A549 (cell line): Measurements from ENCODE around the gene LASP1NB.

Source experiments
- ATAC-seq, 2 experiments: fragments of 200-7000 bp in 1 of 2; fragments of >200 bp in 1 of 2; cut with Nextera tagmentation in 1 of 2; cut with Tn5 transposase in 1 of 2; 3 replicates each; pipeline versions ENCODE4 v1.8.0 to v1.9.1; 2018 to 2020; ENCODE audit warnings: mild to moderate bottlenecking in 1 of 2, moderate library complexity in 1 of 2
- CTCF ChIA-PET: fragments of 300-600 bp; sonication (Branson Sonifier 250); formaldehyde crosslinking; extraction: SDS; loops from one replicate; lab custom pipeline; 2021; ENCODE audit warnings: antibody characterized with exemption, inconsistent platforms; lab: Yijun Ruan, JAX
- POLR2A ChIA-PET: fragments of 350-600 bp; formaldehyde crosslinking; extraction: SDS; loops from one replicate; lab custom pipeline; 2021; ENCODE audit warnings: antibody characterized with exemption, inconsistent platforms; lab: Yijun Ruan, JAX
- DNase-seq, 2 experiments: peaks; one replicate each; pipeline versions ENCODE4 v3.0.0 to v3.0.0-alpha.2; 2011 to 2016; ENCODE audit warnings: low read depth in 1 of 2, low spot score in 1 of 2
- FAIRE-seq: peaks from 2 replicates; lab custom pipeline; 2011; peaks lifted over from hg19 to GRCh38; lab: Jason Lieb, UNC
- H3K27ac ChIP-seq, 2 experiments: fragments of >200 bp; sonication (Bioruptor Twin); formaldehyde crosslinking; 3 replicates each; pipeline ENCODE4 v1.5.1; 2016 to 2017
- H3K4me1 ChIP-seq: fragments of >200 bp; sonication (Bioruptor Twin); formaldehyde crosslinking; 3 replicates; pipeline ENCODE4 v1.6.1; 2016
- H3K4me2 ChIP-seq: fragments of >200 bp; sonication (Bioruptor Twin); formaldehyde crosslinking; 3 replicates; pipeline ENCODE4 v1.6.1; 2016
- H3K4me3 ChIP-seq: fragments of >200 bp; sonication (Bioruptor Twin); formaldehyde crosslinking; 3 replicates; pipeline ENCODE4 v1.5.1; 2016
- H3K9me3 ChIP-seq: fragments of >200 bp; sonication (Bioruptor Twin); formaldehyde crosslinking; 3 replicates; pipeline ENCODE4 v1.6.1; 2016
- CBX8 ChIP-seq: fragments of 200-600 bp; sonication (generic); IDR thresholded peaks from 2 replicates; pipeline ENCODE4 v1.6.1; 2016
- JUN ChIP-seq, 2 experiments: fragments of >200 bp; sonication (Bioruptor Twin); formaldehyde crosslinking; IDR thresholded peaks; 2 replicates in 1 of 2; 3 replicates in 1 of 2; pipeline ENCODE4 v1.6.1; 2016 to 2017
- JUNB ChIP-seq: fragments of >200 bp; sonication (Bioruptor Twin); formaldehyde crosslinking; IDR thresholded peaks from 2 replicates; pipeline ENCODE4 v1.6.1; 2016
- KDM1A ChIP-seq: fragments of 200-600 bp; sonication (generic); IDR thresholded peaks from 2 replicates; pipeline ENCODE4 v1.6.1; 2016; ENCODE audit warnings: low read depth, mild to moderate bottlenecking
- KDM5A ChIP-seq: fragments of 200-600 bp; sonication (generic); IDR thresholded peaks from 2 replicates; pipeline ENCODE4 v1.6.1; 2016; ENCODE audit warnings: antibody characterized with exemption, mild to moderate bottlenecking
- MAFK ChIP-seq: fragments of 450-650 bp; IDR thresholded peaks from 2 replicates; pipeline ENCODE4 v1.6.1; 2014; ENCODE audit not compliant: partially characterized antibody
- MYC ChIP-seq: IDR thresholded peaks from 2 replicates; pipeline ENCODE4 v1.6.1; 2012; ENCODE audit warnings: mild to moderate bottlenecking, inconsistent platforms, low read length, improper control_type of control experiment, borderline replicate concordance
- NFE2L2 ChIP-seq: fragments of 150-350 bp; conservative IDR thresholded peaks from 2 replicates; pipeline ENCODE4 v1.6.1; 2014; ENCODE audit warnings: low read length
- NPAS2 ChIP-seq: fragments of 250-450 bp; sonication (Bioruptor Pico); IDR thresholded peaks from 2 replicates; pipeline ENCODE4 v1.8.0; 2022; ENCODE audit warnings: mild to moderate bottlenecking, moderate library complexity, borderline replicate concordance
- POLR2AphosphoS2 ChIP-seq: conservative IDR thresholded peaks from 2 replicates; pipeline ENCODE4 v1.6.1; 2012; ENCODE audit warnings: low read length, improper control_type of control experiment, inconsistent platforms
- RFX5 ChIP-seq: fragments of 450-650 bp; IDR thresholded peaks from 2 replicates; pipeline ENCODE4 v1.7.1; 2014; ENCODE audit warnings: antibody characterized with exemption, mild to moderate bottlenecking, moderate library complexity
- WGBS: methylation state at CpG from one replicate; pipeline ENCODE4 v1.1.6; 2017; ENCODE audit errors: missing lambda C conversion rate; 5-methylcytosine and 5-hydroxymethylcytosine counted together
- TF ChIP-seq, protein P1 (sequence below): IDR thresholded peaks from 2 replicates; pipeline ENCODE4 v1.6.1; 2012; ENCODE audit warnings: low read depth, borderline replicate concordance
- TF ChIP-seq, protein P2 (sequence below): fragments of 250-450 bp; sonication (Bioruptor Pico); IDR thresholded peaks from 2 replicates; pipeline ENCODE4 v1.5.0; 2021; ENCODE audit warnings: mild to moderate bottlenecking, moderate library complexity, borderline replicate concordance
- TF ChIP-seq, protein P3 (sequence below): fragments of >200 bp; sonication (Bioruptor Twin); formaldehyde crosslinking; IDR thresholded peaks from 3 replicates; pipeline ENCODE4 v1.6.1; 2016
- TF ChIP-seq, protein P4 (sequence below): fragments of >200 bp; sonication (Bioruptor Twin); formaldehyde crosslinking; IDR thresholded peaks from 3 replicates; pipeline ENCODE4 v1.5.1; 2016

LASP1NB gene

DNA sequence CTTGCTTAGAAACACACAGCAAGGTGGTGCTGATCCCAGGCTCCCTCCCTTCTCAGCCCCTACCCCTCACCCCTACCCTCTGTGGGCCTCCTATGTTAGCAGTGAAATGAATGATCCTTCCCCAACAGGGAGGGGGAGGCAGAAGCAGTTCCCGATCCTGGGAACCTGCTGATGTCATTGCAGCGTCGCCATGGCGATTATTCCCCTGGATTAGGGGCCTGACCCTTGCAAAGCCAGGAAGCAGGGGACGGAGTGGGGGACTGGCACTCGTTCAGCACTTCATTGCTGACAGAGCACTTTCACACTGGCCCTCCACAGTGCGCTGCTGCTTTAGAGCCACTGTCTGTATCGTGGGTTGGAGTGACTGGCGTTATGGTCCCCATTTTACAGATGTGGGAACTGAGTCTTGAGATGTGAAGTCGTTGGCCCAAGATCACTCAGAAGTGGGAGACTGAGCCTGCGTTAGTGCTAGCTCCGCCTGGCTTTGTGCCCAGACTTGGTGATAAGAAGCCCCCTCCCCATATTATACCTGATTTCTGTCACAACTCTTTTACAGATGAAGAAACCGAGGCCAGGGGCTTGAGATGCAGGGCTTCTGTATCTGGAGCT, 29.0 kb upstream of the LASP1NB start:
- Histone ChIP-seq H3K4me2 (no peak overlapping the region), H3K4me3 (no peak overlapping the region), H3K4me1 (peaks cover 70% of the 10 kb centered on the region), H3K27ac (peak overlapping the region in 1 of 2 experiments; percentile 85; a peak in 2 of 6 replicates), H3K9me3 (no peaks in the 10 kb centered on the region)
- DNase-seq (no peak), FAIRE-seq (no peak), ATAC-seq (no peak)
- POLR2A ChIA-PET: interaction anchor here (3.0 kb wide), 1 partner anchor 27 kb away, joined by 6 read pairs; the partner anchor contains the start of gene LASP1
- WGBS: 83% methylated on average over 13 of the region's 13 CpGs
- CTCF ChIA-PET: interaction anchor here (1.3 to 4.2 kb wide), 4 partner anchors 12 to 257 kb away, joined by 4 to 14 read pairs (median 4); no protein-coding TSS in a partner anchor
- TF ChIP-seq, protein P1, sequence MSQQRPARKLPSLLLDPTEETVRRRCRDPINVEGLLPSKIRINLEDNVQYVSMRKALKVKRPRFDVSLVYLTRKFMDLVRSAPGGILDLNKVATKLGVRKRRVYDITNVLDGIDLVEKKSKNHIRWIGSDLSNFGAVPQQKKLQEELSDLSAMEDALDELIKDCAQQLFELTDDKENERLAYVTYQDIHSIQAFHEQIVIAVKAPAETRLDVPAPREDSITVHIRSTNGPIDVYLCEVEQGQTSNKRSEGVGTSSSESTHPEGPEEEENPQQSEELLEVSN: no peak
- TF ChIP-seq, protein P2, sequence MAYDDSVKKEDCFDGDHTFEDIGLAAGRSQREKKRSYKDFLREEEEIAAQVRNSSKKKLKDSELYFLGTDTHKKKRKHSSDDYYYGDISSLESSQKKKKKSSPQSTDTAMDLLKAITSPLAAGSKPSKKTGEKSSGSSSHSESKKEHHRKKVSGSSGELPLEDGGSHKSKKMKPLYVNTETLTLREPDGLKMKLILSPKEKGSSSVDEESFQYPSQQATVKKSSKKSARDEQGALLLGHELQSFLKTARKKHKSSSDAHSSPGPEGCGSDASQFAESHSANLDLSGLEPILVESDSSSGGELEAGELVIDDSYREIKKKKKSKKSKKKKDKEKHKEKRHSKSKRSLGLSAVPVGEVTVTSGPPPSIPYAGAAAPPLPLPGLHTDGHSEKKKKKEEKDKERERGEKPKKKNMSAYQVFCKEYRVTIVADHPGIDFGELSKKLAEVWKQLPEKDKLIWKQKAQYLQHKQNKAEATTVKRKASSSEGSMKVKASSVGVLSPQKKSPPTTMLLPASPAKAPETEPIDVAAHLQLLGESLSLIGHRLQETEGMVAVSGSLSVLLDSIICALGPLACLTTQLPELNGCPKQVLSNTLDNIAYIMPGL (CRISPR knock-in tag): no peak
- no peak for TF ChIP-seq JUNB
- no peak for TF ChIP-seq POLR2AphosphoS2
- TF ChIP-seq KDM1A: peak; percentile 61; the same call in 1 of the 2 replicates
- TF ChIP-seq RFX5: no peak
- TF ChIP-seq MAFK: peak; percentile 78
- TF ChIP-seq, protein P3, sequence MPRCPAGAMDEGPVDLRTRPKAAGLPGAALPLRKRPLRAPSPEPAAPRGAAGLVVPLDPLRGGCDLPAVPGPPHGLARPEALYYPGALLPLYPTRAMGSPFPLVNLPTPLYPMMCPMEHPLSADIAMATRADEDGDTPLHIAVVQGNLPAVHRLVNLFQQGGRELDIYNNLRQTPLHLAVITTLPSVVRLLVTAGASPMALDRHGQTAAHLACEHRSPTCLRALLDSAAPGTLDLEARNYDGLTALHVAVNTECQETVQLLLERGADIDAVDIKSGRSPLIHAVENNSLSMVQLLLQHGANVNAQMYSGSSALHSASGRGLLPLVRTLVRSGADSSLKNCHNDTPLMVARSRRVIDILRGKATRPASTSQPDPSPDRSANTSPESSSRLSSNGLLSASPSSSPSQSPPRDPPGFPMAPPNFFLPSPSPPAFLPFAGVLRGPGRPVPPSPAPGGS: no peak

DNA sequence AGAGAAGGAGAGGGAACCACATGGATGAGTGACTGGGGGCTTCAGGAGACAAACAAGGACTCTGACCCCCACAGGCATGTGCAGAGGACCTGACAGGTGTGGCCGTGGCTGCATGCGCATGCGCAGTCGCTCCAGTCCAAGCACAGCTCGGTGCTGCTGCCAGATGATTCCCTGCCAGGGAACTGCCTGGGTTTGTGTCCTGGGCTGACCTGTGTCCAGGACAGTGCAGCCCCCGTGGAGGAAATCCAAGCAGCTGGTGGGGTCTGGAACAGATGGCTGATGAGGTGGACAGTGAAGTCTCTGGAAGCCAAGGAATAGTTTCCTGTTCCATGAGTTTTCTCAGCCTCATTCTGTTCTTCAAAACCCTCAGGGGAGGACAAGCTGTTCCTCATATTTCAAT, 28.2 kb upstream of the LASP1NB start:
- POLR2A ChIA-PET: interaction anchor here (1.2 to 3.0 kb wide), 2 partner anchors 28 to 70 kb away, joined by 3 to 6 read pairs; partner anchors contain the start of genes FBXO47 and LASP1
- Histone ChIP-seq H3K27ac (peak overlapping the region in 1 of 2 experiments; percentile 85; a peak in 3 of 6 replicates), H3K9me3 (no peaks in the 10 kb centered on the region), H3K4me3 (no peak overlapping the region), H3K4me2 (no peak overlapping the region), H3K4me1 (peaks cover 76% of the 10 kb centered on the region)
- no peak for TF ChIP-seq JUN (IDR thresholded peaks at IDR 0.05)
- no peak for TF ChIP-seq KDM5A
- TF ChIP-seq NPAS2 (CRISPR knock-in tag): no peak
- TF ChIP-seq, protein P4, sequence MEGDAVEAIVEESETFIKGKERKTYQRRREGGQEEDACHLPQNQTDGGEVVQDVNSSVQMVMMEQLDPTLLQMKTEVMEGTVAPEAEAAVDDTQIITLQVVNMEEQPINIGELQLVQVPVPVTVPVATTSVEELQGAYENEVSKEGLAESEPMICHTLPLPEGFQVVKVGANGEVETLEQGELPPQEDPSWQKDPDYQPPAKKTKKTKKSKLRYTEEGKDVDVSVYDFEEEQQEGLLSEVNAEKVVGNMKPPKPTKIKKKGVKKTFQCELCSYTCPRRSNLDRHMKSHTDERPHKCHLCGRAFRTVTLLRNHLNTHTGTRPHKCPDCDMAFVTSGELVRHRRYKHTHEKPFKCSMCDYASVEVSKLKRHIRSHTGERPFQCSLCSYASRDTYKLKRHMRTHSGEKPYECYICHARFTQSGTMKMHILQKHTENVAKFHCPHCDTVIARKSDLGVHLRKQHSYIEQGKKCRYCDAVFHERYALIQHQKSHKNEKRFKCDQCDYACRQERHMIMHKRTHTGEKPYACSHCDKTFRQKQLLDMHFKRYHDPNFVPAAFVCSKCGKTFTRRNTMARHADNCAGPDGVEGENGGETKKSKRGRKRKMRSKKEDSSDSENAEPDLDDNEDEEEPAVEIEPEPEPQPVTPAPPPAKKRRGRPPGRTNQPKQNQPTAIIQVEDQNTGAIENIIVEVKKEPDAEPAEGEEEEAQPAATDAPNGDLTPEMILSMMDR: no peak
- CTCF ChIA-PET: interaction anchor here (0.8 to 4.2 kb wide), 7 partner anchors 10 to 256 kb away, joined by 3 to 14 read pairs (median 4); no protein-coding TSS in a partner anchor
- no peak for DNase-seq
- WGBS: 91% methylated on average over 4 of the region's 6 CpGs
- no peak for FAIRE-seq
- ATAC-seq: no peak

DNA sequence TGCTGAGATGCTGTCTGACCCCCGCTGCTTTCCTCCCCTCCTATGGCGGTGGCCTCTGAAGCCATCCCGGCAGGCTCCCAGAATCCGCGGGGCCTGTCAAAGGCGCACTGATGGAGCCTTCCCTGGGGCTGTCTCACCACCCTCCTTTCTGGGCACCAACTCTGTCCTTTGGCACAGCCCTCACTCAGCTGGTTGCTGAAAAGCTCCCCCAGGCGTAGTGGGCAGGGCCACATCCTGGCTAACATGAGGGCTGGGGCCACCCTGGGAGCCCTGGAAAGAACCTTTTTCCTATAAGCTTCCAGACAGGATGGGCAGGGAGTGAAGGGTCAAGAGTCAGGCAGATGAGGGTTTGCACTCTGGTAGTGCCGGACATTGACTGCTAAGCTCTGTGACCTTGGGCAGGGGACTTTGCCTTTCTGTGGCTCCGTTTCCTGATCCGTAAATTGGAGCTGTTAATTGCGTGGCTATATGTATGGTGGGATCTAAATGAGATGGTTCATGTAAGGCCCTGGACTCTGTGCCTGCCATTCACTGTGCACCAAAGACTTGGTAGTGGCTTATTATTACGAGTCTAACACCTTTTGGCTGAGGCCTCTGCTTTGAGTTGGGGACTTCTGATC, 27.6 kb upstream of the LASP1NB start:
- WGBS: 89% methylated on average over 12 of the region's 12 CpGs
- POLR2A ChIA-PET: interaction anchor here (1.2 to 3.0 kb wide), 2 partner anchors 28 to 70 kb away, joined by 3 to 6 read pairs; partner anchors contain the start of genes FBXO47 and LASP1
- no peak overlapping the region for H3K4me3 ChIP-seq
- ATAC-seq (no peak), DNase-seq (no peak), FAIRE-seq (no peak)
- H3K4me2 ChIP-seq: no peak overlapping the region
- TF ChIP-seq POLR2AphosphoS2 (0 out of 2 replicates have a peak, but pooled peaks have one; percentile 25), MYC (no peak), NFE2L2 (no peak), CBX8 (no peak)
- CTCF ChIA-PET: interaction anchor here (0.8 to 4.2 kb wide), 8 partner anchors 9 to 255 kb away, joined by 3 to 14 read pairs (median 4); no protein-coding TSS in a partner anchor
- H3K27ac ChIP-seq: peak overlapping the region in 1 of 2 experiments; percentile 85; a peak in 3 of 6 replicates
- peaks cover 76% of the 10 kb centered on the region for H3K4me1 ChIP-seq
- H3K9me3 ChIP-seq: no peaks in the 10 kb centered on the region
